OCI-LY7 (cell line): Measurements from ENCODE around the gene PPIH.
"Not testable (repeated sequence)": the region's sequence is repeated elsewhere in the genome, so short reads cannot be mapped to it uniquely, and the experiment has no call there.

Experiments
- CTCF ChIP-seq: fragments of 200-600 bp; sonication (generic); conservative IDR thresholded peaks from 2 replicates; pipeline ENCODE4 v1.5.1; 2014; ENCODE audit warnings: mild to moderate bottlenecking, antibody characterized with exemption, low read length, moderate library complexity, mixed read lengths
- EZH2phosphoT487 ChIP-seq: fragments of 200-600 bp; sonication (generic); IDR thresholded peaks from 2 replicates; pipeline ENCODE4 v1.6.1; 2018; ENCODE audit warnings: low read depth, borderline replicate concordance, mild to moderate bottlenecking, mixed run types, antibody characterized with exemption, low read length, moderate library complexity, mixed read lengths

- not testable (repeated sequence) for TF ChIP-seq CTCF, EZH2phosphoT487
Observed at GRCh38 chr1:42725820-42726219, 67.6 kb downstream of the PPIH start.
